Stimulated activated CD8-positive, alpha-beta memory T cell treated with anti-CD3 and anti-CD28 coated beads, Interleukin-7, amount 100 ng/mL, for 48 hours (primary cell): ENCODE measurements around the gene MCTP2.

Source experiments
- DNase-seq, 2 donors: peaks; one replicate each; pipeline ENCODE4 v3.0.0-alpha.2; 2020; ENCODE audit warnings: low read depth in 1 of 2; ENCODE audit errors: extremely low read depth in 1 of 2

Gene MCTP2

DNA sequence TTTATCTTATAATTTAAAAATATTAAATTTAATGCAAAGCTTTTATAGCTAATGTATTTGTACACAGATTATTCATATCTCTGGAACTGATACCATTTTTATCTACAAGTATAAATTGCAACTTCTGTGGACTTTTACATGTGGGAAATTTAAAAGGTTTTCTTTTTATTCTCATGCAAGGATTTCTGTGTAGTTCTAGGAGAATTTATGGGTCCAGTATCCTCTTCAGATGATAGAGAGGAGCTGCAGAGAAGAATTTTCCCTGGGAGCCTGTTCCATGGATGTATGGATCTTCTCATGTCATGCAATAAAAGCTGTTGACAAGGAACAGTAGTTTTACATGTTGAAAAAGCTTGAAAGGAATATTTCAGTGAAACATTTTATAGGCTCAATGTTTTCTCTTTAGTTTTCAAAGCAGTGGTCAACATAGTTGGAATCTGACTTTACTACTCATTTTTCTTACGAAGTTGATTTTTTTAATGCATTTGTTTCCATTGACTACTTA is 119.7 kb downstream of the MCTP2 start:
- DNase-seq = no peak

DNA sequence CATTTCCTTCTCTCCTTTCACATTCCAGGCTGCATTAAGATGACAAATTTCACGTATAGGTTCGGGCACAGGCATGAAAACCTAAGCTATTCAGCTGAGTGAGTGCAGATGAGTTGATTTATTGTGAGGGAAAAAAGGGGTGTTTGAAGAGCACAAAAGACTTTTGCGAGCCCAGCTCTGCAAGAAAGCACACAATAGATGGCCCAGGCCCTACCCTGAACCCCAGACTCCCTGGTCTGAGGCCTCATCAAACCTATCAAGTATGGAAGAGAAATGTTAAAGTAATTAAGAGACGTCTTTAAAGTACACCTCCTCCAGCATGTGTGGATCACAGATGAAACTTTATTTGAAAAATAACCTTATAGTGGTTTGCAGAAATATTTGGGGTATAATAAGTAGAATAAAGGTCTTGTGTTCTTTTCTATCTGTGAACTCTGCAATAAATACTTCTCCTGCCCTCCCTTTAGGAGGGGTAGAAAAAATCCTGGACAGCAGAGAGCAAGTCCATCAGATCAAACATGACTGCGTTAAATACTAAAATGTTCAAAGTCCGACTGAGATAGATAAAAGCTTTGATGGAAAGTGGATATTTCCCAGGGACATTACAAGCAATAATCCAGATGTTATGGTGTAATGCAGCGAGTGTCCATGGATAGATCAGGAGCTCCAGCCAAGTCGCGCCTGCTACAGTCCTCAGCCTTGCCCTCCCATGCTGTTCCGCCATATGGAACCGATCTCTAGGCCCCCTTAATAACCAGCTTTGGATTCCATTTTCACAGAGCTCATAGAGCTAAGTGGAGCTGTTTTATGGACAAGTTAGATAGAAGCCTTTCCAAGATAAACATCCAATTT is 121.5 kb downstream of the MCTP2 start:
- DNase-seq = no peak

GRCh38 chr15:94353488-94353820 is 122.1 kb downstream of the MCTP2 start:
- no peak for DNase-seq

GRCh38 chr15:94354655-94355054 is 123.3 kb downstream of the MCTP2 start:
- DNase-seq = no peak

- DNase-seq = no peak
Observed at GRCh38 chr15:94359716-94360115, 128.4 kb downstream of the MCTP2 start.

DNA sequence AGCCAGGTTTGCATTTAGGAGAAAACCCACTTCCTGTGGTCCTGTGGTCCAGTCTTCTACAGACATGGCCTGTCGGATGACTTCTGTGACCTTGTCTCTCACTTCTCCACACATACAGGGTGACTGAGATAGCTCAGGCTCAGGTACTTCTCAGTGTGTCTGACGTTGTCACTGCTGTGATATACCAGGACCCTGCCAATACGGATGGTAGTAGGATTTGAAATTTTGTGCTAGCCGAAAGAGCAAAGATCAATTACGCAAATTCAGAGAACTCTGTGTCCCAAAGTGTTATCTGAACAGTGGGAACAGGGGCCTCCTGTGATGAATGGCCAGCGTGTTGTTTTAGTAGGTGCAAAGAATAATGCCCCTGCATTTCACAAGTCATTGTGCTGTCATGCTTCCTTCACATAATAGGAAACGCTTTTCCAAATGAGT is 128.9 kb downstream of the MCTP2 start:
- DNase-seq = no peak

- DNase-seq = no peak
Observed at GRCh38 chr15:94362385-94363092, 131.2 kb downstream of the MCTP2 start.

GRCh38 chr15:94363382-94363781 is 132.0 kb downstream of the MCTP2 start:
- DNase-seq = no peak

GRCh38 chr15:94366781-94367180 is 135.4 kb downstream of the MCTP2 start:
- no peak for DNase-seq

GRCh38 chr15:94367726-94368535 is 136.6 kb downstream of the MCTP2 start:
- no peak for DNase-seq

GRCh38 chr15:94370206-94370935 is 139.0 kb downstream of the MCTP2 start:
- no peak for DNase-seq

GRCh38 chr15:94370936-94371285 is 139.6 kb downstream of the MCTP2 start:
- no peak for DNase-seq

GRCh38 chr15:94372821-94373220 is 141.5 kb downstream of the MCTP2 start:
- no peak for DNase-seq

DNA sequence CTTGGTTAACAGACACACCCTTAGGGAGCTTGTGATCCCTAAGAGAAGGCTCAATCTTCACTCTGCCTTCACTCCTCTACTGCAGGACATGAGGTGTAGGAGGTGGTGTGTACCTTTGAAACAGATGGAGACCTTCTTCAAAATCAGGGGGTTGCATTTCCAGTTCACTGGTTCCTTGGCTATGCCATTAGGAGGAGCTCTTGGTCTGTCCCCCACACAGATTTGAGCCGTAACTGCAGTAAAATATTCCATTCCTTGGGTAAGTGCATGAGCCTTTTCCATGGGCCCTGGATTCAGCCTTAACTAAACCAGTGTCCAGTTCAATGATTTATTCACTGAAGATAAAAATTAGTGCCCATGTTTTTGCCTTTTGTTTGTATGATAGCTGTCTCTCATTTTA is 144.6 kb downstream of the MCTP2 start:
- no peak for DNase-seq

DNA sequence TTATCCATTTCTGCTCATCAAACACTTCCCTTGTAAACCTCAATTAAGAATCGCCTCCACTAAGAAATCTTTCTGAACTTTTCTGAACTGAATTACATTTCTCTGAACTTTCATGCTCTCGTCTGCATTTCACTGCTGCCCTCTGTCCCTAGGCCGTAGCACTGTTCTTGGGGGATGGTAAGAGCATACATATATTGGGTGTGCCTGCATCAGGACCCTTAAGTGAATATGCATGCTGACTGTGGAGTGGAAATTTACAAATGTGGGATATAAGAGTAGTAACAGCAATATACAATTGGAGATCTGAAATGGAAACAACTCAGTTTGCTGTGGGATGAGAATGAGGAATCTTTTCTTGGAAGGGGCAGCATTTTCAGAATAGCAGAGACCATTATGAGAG is 148.6 kb downstream of the MCTP2 start:
- no peak for DNase-seq

- DNase-seq = no peak
Observed at GRCh38 chr15:94380798-94381197, 149.4 kb downstream of the MCTP2 start.

DNA sequence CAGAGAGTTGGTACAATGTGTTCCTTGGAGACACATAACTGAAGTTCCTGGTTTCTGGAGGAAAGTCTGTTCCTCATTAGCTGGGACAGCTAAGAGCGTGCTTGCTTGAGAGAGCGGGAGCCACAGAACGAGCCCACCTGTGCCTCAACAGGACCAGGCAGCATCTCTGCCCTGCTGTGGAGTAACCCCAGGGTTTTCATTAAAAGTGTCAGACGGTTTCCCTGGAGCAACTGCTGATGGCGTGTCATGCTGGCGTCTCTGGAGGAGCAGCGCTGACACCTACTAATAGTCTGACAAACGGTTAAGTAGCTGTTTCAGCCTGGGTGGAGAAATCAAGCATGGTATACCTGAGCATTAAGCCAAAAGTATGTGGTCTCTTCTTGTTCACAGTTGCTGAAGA is 150.0 kb downstream of the MCTP2 start:
- no peak for DNase-seq

DNA sequence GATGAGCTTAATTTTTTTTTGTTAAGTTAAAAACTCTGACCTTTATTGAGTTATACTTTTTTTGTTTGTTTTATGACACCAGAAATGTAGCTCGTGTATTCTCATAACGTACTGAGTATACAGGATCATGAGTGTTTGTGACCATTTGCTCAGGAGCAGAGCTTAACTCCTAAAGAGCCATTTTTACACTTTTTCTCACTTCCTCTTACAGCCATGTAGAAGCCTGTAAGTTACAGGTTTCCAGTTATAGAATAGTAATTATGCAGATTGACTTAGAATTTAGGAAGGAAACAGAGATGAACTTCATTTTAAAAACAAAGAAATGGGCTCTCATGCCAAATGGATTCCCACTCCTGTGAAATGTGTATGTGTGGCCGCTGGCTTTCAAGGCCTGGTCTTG is 151.7 kb downstream of the MCTP2 start:
- no peak for DNase-seq

DNA sequence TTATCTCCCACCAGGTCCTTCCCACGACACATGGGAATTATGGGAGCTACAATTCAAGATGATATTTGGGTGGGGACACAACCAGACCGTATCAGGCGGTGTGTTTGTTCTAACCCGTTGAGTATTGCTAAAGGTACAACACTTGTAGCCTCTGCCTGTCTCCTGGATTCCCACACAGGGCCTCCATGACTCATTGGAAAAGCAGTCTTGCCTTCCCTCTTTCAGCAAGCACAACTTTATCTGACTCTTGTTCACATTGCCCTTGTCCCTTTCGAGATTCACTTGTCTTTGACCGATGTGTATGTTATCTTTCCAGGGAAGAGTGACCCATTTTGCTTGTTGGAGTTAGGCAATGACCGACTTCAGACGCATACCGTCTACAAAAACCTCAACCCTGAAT is 152.3 kb downstream of the MCTP2 start:
- DNase-seq = no peak

- DNase-seq = no peak
Observed at GRCh38 chr15:94385441-94385840, 154.1 kb downstream of the MCTP2 start.

- no peak for DNase-seq
Observed at GRCh38 chr15:94386351-94386750, 155.0 kb downstream of the MCTP2 start.
